ENCODE results near the gene MTMR8. TPM values are rescaled to one million over a fixed set of nuclear protein-coding genes. Genes with fewer than 3 reads are reported as not detected.

The MTMR8 gene
- polyA plus RNA-seq, 1 donor (not counting 4 experiments of a cell fraction or from before 2014, with no cell fraction given): 1.1 TPM

DNA sequence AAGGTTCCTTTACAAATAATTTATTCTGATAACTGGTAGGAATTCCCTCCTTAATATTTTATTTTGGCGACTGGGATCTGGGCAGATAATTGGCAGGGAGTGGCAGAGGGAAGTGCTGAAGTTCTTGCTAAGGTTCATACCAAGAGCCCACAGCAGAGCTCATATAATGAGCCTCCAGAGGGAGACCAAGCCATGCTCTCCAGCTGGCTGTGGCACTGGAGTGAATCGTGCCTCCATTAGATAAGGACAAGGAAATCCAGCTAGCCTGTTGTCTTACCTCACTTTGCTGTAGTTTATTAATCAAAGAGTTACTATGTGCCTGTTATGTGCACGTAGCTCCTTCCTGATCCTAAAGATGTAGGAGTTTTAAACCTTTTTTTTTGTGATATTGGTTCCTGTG is 166.1 kb downstream of the MTMR8 start:
- no peaks in the 10 kb centered on the region for H3K4me1 ChIP-seq (ENCODE audit: control insufficient read depth, extremely low read depth, insufficient read depth, low read length)
- FAIRE-seq: no peak
- H3K9ac ChIP-seq (ENCODE audit: control insufficient read depth, extremely low read depth, insufficient read depth, low read length): no peak overlapping the region

More for the DNA sequence above, 166.1 kb downstream of the MTMR8 start:
- Histone ChIP-seq H3K27me3 (ENCODE audit: control insufficient read depth, extremely low read depth, insufficient read depth, low read length) (no peaks in the 10 kb centered on the region), H3K4me2 (ENCODE audit: control insufficient read depth, extremely low read depth, insufficient read depth, low read depth, low read length) (no peak overlapping the region), H3K27ac (ENCODE audit: control insufficient read depth, insufficient read depth, low read length) (no peak overlapping the region), H4K20me1 (ENCODE audit: control insufficient read depth, extremely low read depth, insufficient read depth, low read length) (no peaks in the 10 kb centered on the region), H3K4me3 (ENCODE audit: control insufficient read depth in 2 of 3, extremely low read depth in 1 of 3, insufficient read depth in 2 of 3, low read depth in 1 of 3, low read length in 3 of 3) (no peak overlapping the region), H3K36me3 (ENCODE audit: control insufficient read depth in 2 of 2, extremely low read depth in 1 of 2, insufficient read depth in 2 of 2, low read length in 2 of 2) (no peaks in the 10 kb centered on the region), H3K9me1 (ENCODE audit: control insufficient read depth, extremely low read depth, insufficient read depth, low read length) (no peaks in the 10 kb centered on the region), H3K79me2 (ENCODE audit: control insufficient read depth, insufficient read depth, low read length) (no peaks in the 10 kb centered on the region), H2AFZ (ENCODE audit: control insufficient read depth, low read length) (no peak overlapping the region), H3K9me3 (ENCODE audit: control insufficient read depth, low read depth, low read length) (no peaks in the 10 kb centered on the region)
- no peak for DNase-seq (ENCODE audit: low read depth, low spot score)
- TF ChIP-seq EZH2 (IDR thresholded peaks at IDR 0.05; ENCODE audit: low read length): no peak
- TF ChIP-seq, protein P1, sequence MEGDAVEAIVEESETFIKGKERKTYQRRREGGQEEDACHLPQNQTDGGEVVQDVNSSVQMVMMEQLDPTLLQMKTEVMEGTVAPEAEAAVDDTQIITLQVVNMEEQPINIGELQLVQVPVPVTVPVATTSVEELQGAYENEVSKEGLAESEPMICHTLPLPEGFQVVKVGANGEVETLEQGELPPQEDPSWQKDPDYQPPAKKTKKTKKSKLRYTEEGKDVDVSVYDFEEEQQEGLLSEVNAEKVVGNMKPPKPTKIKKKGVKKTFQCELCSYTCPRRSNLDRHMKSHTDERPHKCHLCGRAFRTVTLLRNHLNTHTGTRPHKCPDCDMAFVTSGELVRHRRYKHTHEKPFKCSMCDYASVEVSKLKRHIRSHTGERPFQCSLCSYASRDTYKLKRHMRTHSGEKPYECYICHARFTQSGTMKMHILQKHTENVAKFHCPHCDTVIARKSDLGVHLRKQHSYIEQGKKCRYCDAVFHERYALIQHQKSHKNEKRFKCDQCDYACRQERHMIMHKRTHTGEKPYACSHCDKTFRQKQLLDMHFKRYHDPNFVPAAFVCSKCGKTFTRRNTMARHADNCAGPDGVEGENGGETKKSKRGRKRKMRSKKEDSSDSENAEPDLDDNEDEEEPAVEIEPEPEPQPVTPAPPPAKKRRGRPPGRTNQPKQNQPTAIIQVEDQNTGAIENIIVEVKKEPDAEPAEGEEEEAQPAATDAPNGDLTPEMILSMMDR (optimal IDR thresholded peaks at IDR 0.05 in 1 of 3, IDR thresholded peaks at IDR 0.05 in 1 of 3, conservative IDR thresholded peaks at IDR 0.05 in 1 of 3; ENCODE audit: extremely low read depth in 1 of 3, insufficient read depth in 2 of 3, low read length in 3 of 3): no peak
- dilution Hi-C loops (cut with MboI; ENCODE audit: extremely low pct_ligation_motif_present, low sequenced_read_pairs): no loop called here

Other genes with a start within 250 kb of the MTMR8 start
- gene AMER1, start 189.7 kb downstream of the MTMR8 start, polyA plus RNA-seq: 1.3 to 1.6 TPM (median 1.5 TPM) in 3 replicates
- gene ASB12, start 164.8 kb downstream of the MTMR8 start, polyA plus RNA-seq: 0.09 TPM in 1 of 3 replicates, not detected in the others

Measured in keratinocyte (primary cell).